Loucy (cell line): Measurements from ENCODE around the gene VHLL.

Source experiments
- H2AFZ ChIP-seq: fragments of 200-600 bp; sonication (generic); 2 replicates; pipeline ENCODE4 v1.6.0; 2016; ENCODE audit warnings: antibody characterized with exemption, mild to moderate bottlenecking, low read length, moderate library complexity
- H3F3A ChIP-seq: fragments of 200-600 bp; 2 replicates; pipeline ENCODE4 v1.6.0; 2016; ENCODE audit warnings: antibody characterized with exemption, low read depth, mild to moderate bottlenecking
- H3K27me3 ChIP-seq: fragments of 200-600 bp; sonication (generic); 2 replicates; pipeline ENCODE4 v1.6.1; 2014; ENCODE audit warnings: low read length, mild to moderate bottlenecking; ENCODE audit not compliant: insufficient read depth, poor library complexity, severe bottlenecking
- H3K36me3 ChIP-seq: fragments of 200-600 bp; sonication (generic); 2 replicates; pipeline ENCODE4 v1.6.1; 2016; ENCODE audit warnings: low read length; ENCODE audit not compliant: insufficient read depth
- H3K4me1 ChIP-seq: fragments of 200-600 bp; sonication (generic); 2 replicates; pipeline ENCODE4 v1.5.1; 2014; ENCODE audit warnings: low read length, mild to moderate bottlenecking; ENCODE audit not compliant: insufficient read depth, poor library complexity, severe bottlenecking
- H3K4me2 ChIP-seq: fragments of 200-600 bp; sonication (generic); 2 replicates; pipeline ENCODE4 v1.6.0; 2014; ENCODE audit warnings: antibody characterized with exemption, low read length, low read depth, mild to moderate bottlenecking; ENCODE audit not compliant: poor library complexity, severe bottlenecking
- H3K4me3 ChIP-seq: fragments of 200-600 bp; sonication (generic); 2 replicates; pipeline ENCODE4 v1.5.1; 2014; ENCODE audit warnings: low read length, mild to moderate bottlenecking, mixed read lengths; ENCODE audit not compliant: poor library complexity, severe bottlenecking
- H3K79me2 ChIP-seq: fragments of 200-600 bp; sonication (generic); 2 replicates; pipeline ENCODE4 v1.6.1; 2014; ENCODE audit warnings: low read length; ENCODE audit not compliant: insufficient read depth
- H3K9ac ChIP-seq: fragments of 200-600 bp; sonication (generic); 2 replicates; pipeline ENCODE4 v1.6.0; 2014; ENCODE audit warnings: mild to moderate bottlenecking, low read depth, low read length, moderate library complexity; ENCODE audit not compliant: poor library complexity, severe bottlenecking
- H3K9me2 ChIP-seq: fragments of 200-600 bp; sonication (generic); replicated peaks from 2 replicates; pipeline ENCODE4 v1.6.1; 2016; ENCODE audit warnings: low read depth, low read length, mixed read lengths
- H3K9me3 ChIP-seq: fragments of 200-600 bp; sonication (generic); 2 replicates; pipeline ENCODE4 v1.6.1; 2014; ENCODE audit warnings: mild to moderate bottlenecking, antibody characterized with exemption, low read length, low read depth; ENCODE audit not compliant: insufficient read depth
- H4K20me1 ChIP-seq: fragments of 200-600 bp; sonication (generic); 2 replicates; pipeline ENCODE4 v1.6.0; 2014; ENCODE audit warnings: antibody characterized with exemption, low read length, mild to moderate bottlenecking; ENCODE audit not compliant: insufficient read depth, poor library complexity, severe bottlenecking
- CTCF ChIP-seq: fragments of 200-600 bp; sonication (generic); conservative IDR thresholded peaks from 2 replicates; pipeline ENCODE4 v1.5.1; 2014; ENCODE audit warnings: mild to moderate bottlenecking, antibody characterized with exemption, low read length
- EZH2phosphoT487 ChIP-seq: fragments of 200-600 bp; IDR thresholded peaks from 2 replicates; pipeline ENCODE4 v1.6.1; 2018; ENCODE audit warnings: antibody characterized with exemption, mild to moderate bottlenecking, moderate library complexity, borderline replicate concordance

Gene VHLL

GRCh38 chr1:156291226-156292061 lies 7.7 kb downstream of the VHLL start:
- TF ChIP-seq CTCF (no peak), EZH2phosphoT487 (no peak)
- no peaks in the 10 kb centered on the region for H3K9me3 ChIP-seq
- H4K20me1 ChIP-seq = no peaks in the 10 kb centered on the region
- no peaks in the 10 kb centered on the region for H3K9me2 ChIP-seq
- no peak overlapping the region for H2AFZ ChIP-seq
- no peak overlapping the region for H3K4me2 ChIP-seq
- 0 out of 2 replicates have a peak, but pooled peaks cover 4% of the 10 kb centered on the region for H3K79me2 ChIP-seq
- no peaks in the 10 kb centered on the region for H3K36me3 ChIP-seq
- H3K9ac ChIP-seq = no peak overlapping the region
- no peak overlapping the region for H3K4me3 ChIP-seq
- peaks cover 8% of the 10 kb centered on the region for H3K4me1 ChIP-seq
- H3K27me3 ChIP-seq = no peaks in the 10 kb centered on the region
- H3F3A ChIP-seq = no peaks in the 10 kb centered on the region

GRCh38 chr1:156289857-156290256 lies 9.2 kb downstream of the VHLL start:
- Histone ChIP-seq H3K9ac (no peak overlapping the region), H3K36me3 (no peaks in the 10 kb centered on the region), H3F3A (no peaks in the 10 kb centered on the region), H3K9me3 (no peaks in the 10 kb centered on the region), H3K27me3 (no peaks in the 10 kb centered on the region), H3K4me3 (no peak overlapping the region), H2AFZ (no peak overlapping the region), H3K9me2 (no peaks in the 10 kb centered on the region), H4K20me1 (no peaks in the 10 kb centered on the region), H3K4me1 (peaks cover 3% of the 10 kb centered on the region), H3K79me2 (0 out of 2 replicates have a peak, but pooled peaks cover under 1% of the 10 kb centered on the region), H3K4me2 (no peak overlapping the region)
- no peak for TF ChIP-seq CTCF
- TF ChIP-seq EZH2phosphoT487 = no peak

GRCh38 chr1:156286061-156286460 lies 13.0 kb downstream of the VHLL start:
- no peaks in the 10 kb centered on the region for H3K36me3 ChIP-seq
- no peak overlapping the region for H3K9ac ChIP-seq
- no peak for TF ChIP-seq CTCF
- TF ChIP-seq EZH2phosphoT487 = no peak
- H3K9me3 ChIP-seq = no peaks in the 10 kb centered on the region
- peaks cover 12% of the 10 kb centered on the region for H4K20me1 ChIP-seq
- peaks cover 15% of the 10 kb centered on the region for H3K4me1 ChIP-seq
- no peaks in the 10 kb centered on the region for H3F3A ChIP-seq
- H3K9me2 ChIP-seq = no peaks in the 10 kb centered on the region
- H2AFZ ChIP-seq = no peak overlapping the region
- no peaks in the 10 kb centered on the region for H3K27me3 ChIP-seq
- H3K4me2 ChIP-seq = no peak overlapping the region
- peaks cover 23% of the 10 kb centered on the region for H3K79me2 ChIP-seq
- no peak overlapping the region for H3K4me3 ChIP-seq
